VCaP (cell line): Measurements from ENCODE around the gene ZNF764.

Experiments
- H3K27ac ChIP-seq: fragments of 450-650 bp; 2 replicates; pipeline ENCODE4 v1.5.1; 2017
- TF ChIP-seq, protein P1 (sequence below): fragments of 450-650 bp; conservative IDR thresholded peaks from 2 replicates; pipeline ENCODE4 v1.5.1; 2017; ENCODE audit warnings: mild to moderate bottlenecking, moderate library complexity

The ZNF764 gene

DNA sequence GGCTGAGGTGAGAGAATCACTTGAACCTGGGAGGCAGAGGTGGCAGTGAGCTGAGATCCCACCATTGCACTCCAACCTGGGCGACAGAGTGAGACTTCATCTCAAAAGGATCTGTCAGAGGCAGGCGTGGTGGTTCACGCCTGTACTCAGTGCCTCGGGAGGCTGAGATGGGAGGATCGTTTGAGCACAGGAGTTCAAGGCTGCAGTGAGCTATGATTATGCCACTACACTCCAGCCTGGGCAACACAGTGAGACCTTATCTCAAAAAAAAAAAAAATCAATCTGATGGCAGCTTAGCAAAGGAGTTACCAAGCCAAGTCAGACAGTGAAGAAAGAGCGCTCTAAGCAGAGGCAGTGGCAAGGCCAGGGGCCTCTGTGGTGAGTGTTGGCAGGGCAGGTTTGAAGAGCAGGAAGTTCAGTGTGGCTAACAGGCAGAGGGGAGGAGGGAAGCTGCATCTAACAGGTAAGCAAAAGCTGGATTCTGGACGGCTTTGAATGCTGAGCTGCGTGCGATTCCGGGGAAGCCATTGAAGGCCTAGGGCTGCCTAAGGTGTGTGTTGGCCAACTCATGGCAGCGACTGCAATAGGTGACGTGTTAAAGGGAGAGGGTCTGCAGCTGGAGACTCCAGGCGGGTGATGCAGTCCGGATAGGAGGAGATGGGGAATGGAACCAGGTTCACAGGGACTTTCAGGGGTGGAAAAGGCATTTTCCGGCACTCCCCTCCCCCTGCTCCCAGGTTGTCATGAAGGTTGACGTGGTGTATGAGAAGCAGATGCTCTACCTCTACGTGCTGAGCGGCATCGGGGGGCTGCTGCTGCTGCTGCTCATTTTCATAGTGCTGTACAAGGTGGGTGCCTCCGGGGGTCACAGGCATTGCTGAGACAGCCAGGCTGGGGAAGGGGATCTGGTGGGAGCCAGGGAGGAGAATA, 38.8 kb downstream of the ZNF764 start:
- H3K27ac ChIP-seq, result no peak overlapping the region
- TF ChIP-seq, protein P1, sequence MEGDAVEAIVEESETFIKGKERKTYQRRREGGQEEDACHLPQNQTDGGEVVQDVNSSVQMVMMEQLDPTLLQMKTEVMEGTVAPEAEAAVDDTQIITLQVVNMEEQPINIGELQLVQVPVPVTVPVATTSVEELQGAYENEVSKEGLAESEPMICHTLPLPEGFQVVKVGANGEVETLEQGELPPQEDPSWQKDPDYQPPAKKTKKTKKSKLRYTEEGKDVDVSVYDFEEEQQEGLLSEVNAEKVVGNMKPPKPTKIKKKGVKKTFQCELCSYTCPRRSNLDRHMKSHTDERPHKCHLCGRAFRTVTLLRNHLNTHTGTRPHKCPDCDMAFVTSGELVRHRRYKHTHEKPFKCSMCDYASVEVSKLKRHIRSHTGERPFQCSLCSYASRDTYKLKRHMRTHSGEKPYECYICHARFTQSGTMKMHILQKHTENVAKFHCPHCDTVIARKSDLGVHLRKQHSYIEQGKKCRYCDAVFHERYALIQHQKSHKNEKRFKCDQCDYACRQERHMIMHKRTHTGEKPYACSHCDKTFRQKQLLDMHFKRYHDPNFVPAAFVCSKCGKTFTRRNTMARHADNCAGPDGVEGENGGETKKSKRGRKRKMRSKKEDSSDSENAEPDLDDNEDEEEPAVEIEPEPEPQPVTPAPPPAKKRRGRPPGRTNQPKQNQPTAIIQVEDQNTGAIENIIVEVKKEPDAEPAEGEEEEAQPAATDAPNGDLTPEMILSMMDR, result no peak

- TF ChIP-seq, protein P1, result no peak
These were observed 39.6 kb downstream of the ZNF764 start for GRCh38 chr16:30518552-30518951.

GRCh38 chr16:30515275-30515674, 42.9 kb downstream of the ZNF764 start:
- H3K27ac ChIP-seq, result no peak overlapping the region
- TF ChIP-seq, protein P1, result no peak

More at GRCh38 chr16:30518552-30518951, 39.6 kb downstream of the ZNF764 start:
- H3K27ac ChIP-seq, result no peak overlapping the region

DNA sequence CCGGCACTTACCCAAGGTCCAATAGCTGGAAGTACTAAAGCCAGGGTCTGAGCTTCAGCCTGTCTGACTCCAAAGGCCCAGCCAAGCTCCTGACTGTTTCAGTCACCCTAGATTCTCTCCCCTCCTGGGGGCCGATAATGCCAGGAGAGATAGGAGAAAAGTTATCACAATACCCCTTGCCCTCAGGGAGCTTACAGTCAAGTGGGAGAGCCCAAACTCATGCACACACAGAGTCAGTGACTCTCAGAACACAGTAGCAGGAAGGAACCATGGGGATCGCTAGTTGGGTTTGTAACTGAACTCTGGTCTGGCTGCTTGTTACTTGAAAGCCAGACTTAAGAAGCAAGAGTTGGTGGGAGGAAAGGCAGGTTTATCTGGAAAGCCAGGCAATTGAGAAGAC, 46.7 kb downstream of the ZNF764 start:
- TF ChIP-seq, protein P1, result no peak

DNA sequence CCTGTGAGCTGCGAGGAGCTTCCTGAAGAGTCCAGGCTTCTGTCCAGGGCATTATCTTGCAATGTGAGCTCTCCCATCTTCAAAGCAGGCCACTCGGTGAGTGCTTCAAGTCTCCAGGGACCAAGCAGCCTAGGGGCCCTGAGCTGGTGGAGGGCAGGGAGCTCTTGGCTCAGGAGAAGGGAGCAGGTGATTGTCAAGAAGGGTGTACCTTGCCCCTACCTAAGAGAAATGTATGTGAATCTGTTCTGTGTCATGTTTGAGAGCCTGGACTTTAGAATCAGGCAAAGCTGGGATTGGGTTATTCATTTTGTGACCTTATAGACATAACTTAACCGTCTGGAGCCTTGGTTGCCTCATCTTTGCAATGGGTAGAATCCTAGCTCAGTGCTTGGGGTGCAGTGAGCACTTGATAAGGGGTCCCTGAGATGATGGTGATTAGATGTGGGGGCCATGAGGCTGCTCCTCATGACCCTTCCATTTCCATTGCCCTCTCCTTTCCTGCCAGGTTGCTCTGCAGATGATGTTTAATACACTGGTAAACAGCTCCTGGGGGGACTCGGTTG, 47.7 kb downstream of the ZNF764 start:
- TF ChIP-seq, protein P1, result no peak
- H3K27ac ChIP-seq, result no peak overlapping the region

More for the DNA sequence above, 46.7 kb downstream of the ZNF764 start:
- H3K27ac ChIP-seq, result no peak overlapping the region

GRCh38 chr16:30509081-30509765, 49.0 kb downstream of the ZNF764 start:
- H3K27ac ChIP-seq, result no peak overlapping the region
- TF ChIP-seq, protein P1, result no peak
